ENCODE data around the gene RNPEP.

DNA sequence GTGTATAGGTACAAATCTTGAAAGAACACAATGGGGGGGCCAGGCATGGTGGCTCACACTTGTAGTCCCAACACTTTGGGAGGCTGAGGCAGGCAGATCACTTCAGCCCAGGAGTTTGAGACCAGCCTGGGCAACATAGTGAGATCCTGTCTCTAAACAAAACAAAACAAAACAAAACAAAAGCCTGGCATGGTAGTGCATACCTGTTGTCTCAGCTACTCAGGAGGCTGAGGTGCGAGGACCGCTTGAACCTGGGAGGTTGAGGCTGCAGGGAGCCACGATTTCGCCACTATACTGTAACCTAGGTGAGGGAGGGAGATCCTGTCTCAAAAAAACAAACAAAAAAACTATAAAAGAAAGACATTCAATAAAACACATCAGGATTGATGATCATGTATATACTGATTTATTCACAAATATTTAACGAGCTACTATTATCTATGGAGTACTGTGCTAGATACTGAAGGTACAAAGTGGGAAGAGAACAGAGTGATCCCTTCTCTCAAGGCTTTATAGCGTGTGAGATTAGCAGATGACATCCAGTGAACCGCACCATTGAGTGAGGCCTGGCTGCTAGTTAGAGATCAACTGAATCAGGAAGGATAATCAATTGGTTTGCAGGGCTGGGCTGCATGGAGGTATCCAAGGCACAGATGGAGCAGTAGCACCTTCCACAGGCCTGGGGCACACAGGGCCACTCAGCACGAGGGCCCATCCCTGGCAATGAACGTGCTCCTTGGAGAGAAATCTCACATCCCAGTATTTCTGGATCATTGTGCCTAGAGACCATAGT, 54.3 kb downstream of the RNPEP start:
- TF ChIP-seq, protein P1, sequence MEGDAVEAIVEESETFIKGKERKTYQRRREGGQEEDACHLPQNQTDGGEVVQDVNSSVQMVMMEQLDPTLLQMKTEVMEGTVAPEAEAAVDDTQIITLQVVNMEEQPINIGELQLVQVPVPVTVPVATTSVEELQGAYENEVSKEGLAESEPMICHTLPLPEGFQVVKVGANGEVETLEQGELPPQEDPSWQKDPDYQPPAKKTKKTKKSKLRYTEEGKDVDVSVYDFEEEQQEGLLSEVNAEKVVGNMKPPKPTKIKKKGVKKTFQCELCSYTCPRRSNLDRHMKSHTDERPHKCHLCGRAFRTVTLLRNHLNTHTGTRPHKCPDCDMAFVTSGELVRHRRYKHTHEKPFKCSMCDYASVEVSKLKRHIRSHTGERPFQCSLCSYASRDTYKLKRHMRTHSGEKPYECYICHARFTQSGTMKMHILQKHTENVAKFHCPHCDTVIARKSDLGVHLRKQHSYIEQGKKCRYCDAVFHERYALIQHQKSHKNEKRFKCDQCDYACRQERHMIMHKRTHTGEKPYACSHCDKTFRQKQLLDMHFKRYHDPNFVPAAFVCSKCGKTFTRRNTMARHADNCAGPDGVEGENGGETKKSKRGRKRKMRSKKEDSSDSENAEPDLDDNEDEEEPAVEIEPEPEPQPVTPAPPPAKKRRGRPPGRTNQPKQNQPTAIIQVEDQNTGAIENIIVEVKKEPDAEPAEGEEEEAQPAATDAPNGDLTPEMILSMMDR (IDR thresholded peaks at IDR 0.05; ENCODE audit: low read depth, low read length, poor library complexity, severe bottlenecking): no peak
- no peak for TF ChIP-seq EZH2phosphoT487 (IDR thresholded peaks at IDR 0.05; ENCODE audit: borderline replicate concordance, low read length)

All from DOHH2 (cell line).